ENCODE results near the gene GKN2.

GRCh38 chr2:68978098-68978497 is 25.4 kb upstream of the GKN2 start:
- TF ChIP-seq ZNF274 (IDR thresholded peaks at IDR 0.05; ENCODE audit: low read length) (no peak), ZNF274 (tag by site-specific recombination; IDR thresholded peaks at IDR 0.05; ENCODE audit: borderline replicate concordance) (no peak), IKZF3 (tag by site-specific recombination; IDR thresholded peaks at IDR 0.05) (no peak), HOXA7 (CRISPR knock-in tag; IDR thresholded peaks at IDR 0.05; ENCODE audit: borderline replicate concordance) (no peak), CTCF (tag by site-specific recombination; IDR thresholded peaks at IDR 0.05) (no peak), OVOL3 (tag by site-specific recombination; IDR thresholded peaks at IDR 0.05) (no peak), ZBTB7A (tag by site-specific recombination; IDR thresholded peaks at IDR 0.05; ENCODE audit: low read depth) (no peak), ZNF394 (tag by site-specific recombination; IDR thresholded peaks at IDR 0.05; ENCODE audit: borderline replicate concordance) (no peak), GFI1B (tag by site-specific recombination; IDR thresholded peaks at IDR 0.05) (no peak)
